IMR-90 (cell line): ENCODE data around the gene NAA38.

Experiments
- BHLHE40 ChIP-seq: fragments of 150-350 bp; IDR thresholded peaks from 2 replicates; pipeline ENCODE4 v1.6.1; 2016; ENCODE audit warnings: mild to moderate bottlenecking, low read depth, low read length
- RFX5 ChIP-seq: IDR thresholded peaks from 2 replicates; pipeline ENCODE4 v1.8.0; 2012; ENCODE audit warnings: low read depth, mild to moderate bottlenecking, low read length, moderate library complexity
- TF ChIP-seq, protein P1 (sequence below): conservative IDR thresholded peaks from 2 replicates; pipeline ENCODE4 v1.5.1; 2012; ENCODE audit warnings: mild to moderate bottlenecking, low read depth, low read length, improper control_type of control experiment

DNA sequence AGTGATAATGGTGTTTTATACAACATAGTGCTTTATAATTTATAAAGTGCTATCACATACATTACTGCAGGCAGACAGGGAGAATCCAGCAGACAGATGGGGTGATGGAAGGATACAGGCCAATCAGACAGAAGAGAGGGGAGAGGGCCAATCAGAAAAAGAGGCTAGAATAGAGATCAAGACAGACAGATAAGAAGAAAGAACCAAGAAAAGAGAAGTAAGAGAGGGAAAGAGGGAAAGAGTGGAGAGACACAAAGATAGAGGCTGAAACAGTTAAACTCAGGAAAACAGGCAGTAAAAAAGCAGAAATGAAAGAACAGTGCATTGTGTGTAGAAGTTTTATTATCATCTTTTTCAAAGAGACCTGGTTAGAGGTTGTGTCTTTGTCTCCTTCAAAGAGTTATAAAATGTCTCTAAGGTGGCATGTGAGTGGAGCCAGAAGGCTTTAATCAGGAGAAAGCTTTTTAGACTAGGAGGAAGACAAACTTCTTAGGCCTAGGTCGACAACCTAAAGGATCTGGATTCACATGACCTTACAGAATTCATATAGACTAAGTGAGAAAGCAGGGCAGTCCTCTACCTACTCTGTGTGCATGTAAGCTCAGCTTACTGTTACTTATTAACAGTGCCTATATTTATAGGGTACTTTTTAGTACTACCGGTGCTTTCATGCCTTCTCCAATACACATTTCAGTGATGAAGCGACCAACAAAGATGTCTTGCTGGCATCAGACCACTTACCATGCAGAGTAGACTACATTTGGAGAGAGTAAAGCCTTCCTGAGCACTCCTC is 22.9 kb upstream of the NAA38 start:
- TF ChIP-seq, protein P1, sequence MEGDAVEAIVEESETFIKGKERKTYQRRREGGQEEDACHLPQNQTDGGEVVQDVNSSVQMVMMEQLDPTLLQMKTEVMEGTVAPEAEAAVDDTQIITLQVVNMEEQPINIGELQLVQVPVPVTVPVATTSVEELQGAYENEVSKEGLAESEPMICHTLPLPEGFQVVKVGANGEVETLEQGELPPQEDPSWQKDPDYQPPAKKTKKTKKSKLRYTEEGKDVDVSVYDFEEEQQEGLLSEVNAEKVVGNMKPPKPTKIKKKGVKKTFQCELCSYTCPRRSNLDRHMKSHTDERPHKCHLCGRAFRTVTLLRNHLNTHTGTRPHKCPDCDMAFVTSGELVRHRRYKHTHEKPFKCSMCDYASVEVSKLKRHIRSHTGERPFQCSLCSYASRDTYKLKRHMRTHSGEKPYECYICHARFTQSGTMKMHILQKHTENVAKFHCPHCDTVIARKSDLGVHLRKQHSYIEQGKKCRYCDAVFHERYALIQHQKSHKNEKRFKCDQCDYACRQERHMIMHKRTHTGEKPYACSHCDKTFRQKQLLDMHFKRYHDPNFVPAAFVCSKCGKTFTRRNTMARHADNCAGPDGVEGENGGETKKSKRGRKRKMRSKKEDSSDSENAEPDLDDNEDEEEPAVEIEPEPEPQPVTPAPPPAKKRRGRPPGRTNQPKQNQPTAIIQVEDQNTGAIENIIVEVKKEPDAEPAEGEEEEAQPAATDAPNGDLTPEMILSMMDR, result no peak
- TF ChIP-seq RFX5 (no peak), BHLHE40 (no peak)
